WTC11 (cell line): ENCODE results near the gene GFY. TPM values are rescaled to one million over a fixed set of nuclear protein-coding genes. Genes with fewer than 3 reads are reported as not detected.

Experiments
- ATAC-seq: fragments of 200-7000 bp; cut with Tn5 transposase; 2 replicates; pipeline ENCODE4 v1.10.0; 2021; ENCODE audit warnings: mild to moderate bottlenecking, moderate library complexity
- CTCF ChIA-PET: fragments of 300-600 bp; sonication (Branson Sonifier 250); formaldehyde crosslinking; loops from one replicate; lab custom pipeline; 2021; ENCODE audit warnings: antibody characterized with exemption; lab: Charles Lee
- POLR2A ChIA-PET: fragments of 350-600 bp; sonication (Branson Sonifier 250); formaldehyde crosslinking; loops from one replicate; lab custom pipeline; 2021; ENCODE audit warnings: antibody characterized with exemption; lab: Charles Lee
- DNase-seq: peaks from one replicate; pipeline ENCODE4 v3.0.0; 2021; ENCODE audit warnings: low spot score
- H3K27ac Mint-ChIP-seq: 2 replicates; pipeline ENCODE4 v1.8.0; 2021; ENCODE audit warnings: mixed read lengths
- H3K27me3 Mint-ChIP-seq: 2 replicates; pipeline ENCODE4 v1.8.0; 2021; ENCODE audit warnings: low read depth, mild to moderate bottlenecking, moderate library complexity, mixed read lengths
- H3K36me3 Mint-ChIP-seq: 2 replicates; pipeline ENCODE4 v1.8.0; 2021; ENCODE audit warnings: mixed read lengths
- H3K4me1 Mint-ChIP-seq: 2 replicates; pipeline ENCODE4 v1.8.0; 2022; ENCODE audit warnings: mixed read lengths
- H3K4me3 Mint-ChIP-seq: 2 replicates; pipeline ENCODE4 v1.8.0; 2021; ENCODE audit warnings: mild to moderate bottlenecking, moderate library complexity, mixed read lengths
- H3K9me3 Mint-ChIP-seq: 2 replicates; pipeline ENCODE4 v1.8.0; 2021; ENCODE audit warnings: mixed read lengths
- CTCF ChIP-seq: fragments of 200-600 bp; IDR thresholded peaks from 2 replicates; pipeline ENCODE4 v1.8.0; 2022; ENCODE audit warnings: antibody characterized with exemption
- ELF4 ChIP-seq: sonication (generic); formaldehyde crosslinking; IDR thresholded peaks from 2 replicates; pipeline ENCODE4 v1.8.1; 2022; ENCODE audit warnings: low read depth, mild to moderate bottlenecking, moderate library complexity, missing genetic modification reagents
- HMGA2 ChIP-seq: fragments of 250-450 bp; sonication (Bioruptor Pico); IDR thresholded peaks from 2 replicates; pipeline ENCODE4 v1.4.0; 2021; ENCODE audit warnings: mild to moderate bottlenecking, moderate library complexity
- IRF2 ChIP-seq: sonication (generic); formaldehyde crosslinking; IDR thresholded peaks from 2 replicates; pipeline ENCODE4 v1.8.0; 2022; ENCODE audit warnings: low read depth, missing genetic modification reagents, borderline replicate concordance
- JUN ChIP-seq: sonication (generic); formaldehyde crosslinking; IDR thresholded peaks from 2 replicates; pipeline ENCODE4 v1.8.0; 2023; ENCODE audit warnings: mild to moderate bottlenecking, missing genetic modification reagents
- PRDM15 ChIP-seq: sonication (generic); formaldehyde crosslinking; IDR thresholded peaks from 2 replicates; pipeline ENCODE4 v1.8.0; 2022; ENCODE audit warnings: missing genetic modification reagents
- RORB ChIP-seq: fragments of 250-450 bp; sonication (Bioruptor Pico); IDR thresholded peaks from 2 replicates; pipeline ENCODE4 v1.9.0; 2021; ENCODE audit warnings: mild to moderate bottlenecking
- SMAD4 ChIP-seq: sonication (generic); formaldehyde crosslinking; IDR thresholded peaks from 2 replicates; pipeline ENCODE4 v1.8.0; 2022; ENCODE audit warnings: mild to moderate bottlenecking, missing genetic modification reagents
- TCF7 ChIP-seq: sonication (generic); formaldehyde crosslinking; IDR thresholded peaks from 2 replicates; pipeline ENCODE4 v1.8.0; 2022; ENCODE audit warnings: mild to moderate bottlenecking, low read depth, missing genetic modification reagents, moderate library complexity
- ZBTB21 ChIP-seq: sonication (generic); formaldehyde crosslinking; IDR thresholded peaks from 2 replicates; pipeline ENCODE4 v1.8.1; 2023; ENCODE audit warnings: mild to moderate bottlenecking, missing genetic modification reagents, borderline replicate concordance
- ZNF138 ChIP-seq: sonication (generic); formaldehyde crosslinking; conservative IDR thresholded peaks from 2 replicates; pipeline ENCODE4 v1.8.1; 2022; ENCODE audit warnings: mild to moderate bottlenecking, moderate library complexity, missing genetic modification reagents
- ZNF219 ChIP-seq: sonication (generic); formaldehyde crosslinking; IDR thresholded peaks from 2 replicates; pipeline ENCODE4 v1.8.0; 2023; ENCODE audit warnings: missing genetic modification reagents, mild to moderate bottlenecking, borderline replicate concordance
- ZNF232 ChIP-seq: sonication (generic); formaldehyde crosslinking; IDR thresholded peaks from 2 replicates; pipeline ENCODE4 v1.8.0; 2022; ENCODE audit warnings: mild to moderate bottlenecking, missing genetic modification reagents
- ZNF317 ChIP-seq: sonication (generic); formaldehyde crosslinking; IDR thresholded peaks from 2 replicates; pipeline ENCODE4 v1.8.1; 2023; ENCODE audit warnings: low read depth, mild to moderate bottlenecking, moderate library complexity, missing genetic modification reagents, borderline replicate concordance
- ZNF396 ChIP-seq: fragments of 250-450 bp; sonication (Bioruptor Pico); IDR thresholded peaks from 2 replicates; pipeline ENCODE4 v1.8.0; 2021; ENCODE audit warnings: mild to moderate bottlenecking, moderate library complexity, borderline replicate concordance
- ZNF416 ChIP-seq: fragments of 250-450 bp; sonication (Bioruptor Pico); IDR thresholded peaks from 2 replicates; pipeline ENCODE4 v1.9.0; 2021; ENCODE audit warnings: mild to moderate bottlenecking, inconsistent platforms
- total RNA-seq: library from RNA; stranded (reverse); gene quantifications from 3 replicates; pipeline ENCODE4 v1.2.3, GENCODE V29; 2021
- TF ChIP-seq, protein P1 (sequence below): fragments of 250-450 bp; sonication (Bioruptor Pico); IDR thresholded peaks from 2 replicates; pipeline ENCODE4 v1.9.0; 2021; ENCODE audit warnings: mild to moderate bottlenecking, borderline replicate concordance
- TF ChIP-seq, protein P2 (sequence below): fragments of 250-450 bp; sonication (Bioruptor Pico); IDR thresholded peaks from 2 replicates; pipeline ENCODE4 v1.9.0; 2021; ENCODE audit warnings: mild to moderate bottlenecking
- TF ChIP-seq, protein P3 (sequence below): fragments of 250-450 bp; sonication (Bioruptor Pico); IDR thresholded peaks from 2 replicates; pipeline ENCODE4 v1.9.0; 2021; ENCODE audit warnings: mild to moderate bottlenecking
- TF ChIP-seq, protein P4 (sequence below): sonication (generic); formaldehyde crosslinking; conservative IDR thresholded peaks from 2 replicates; pipeline ENCODE4 v1.8.1; 2022; ENCODE audit warnings: mild to moderate bottlenecking, missing genetic modification reagents
- TF ChIP-seq, protein P5 (sequence below): sonication (generic); formaldehyde crosslinking; IDR thresholded peaks from 2 replicates; pipeline ENCODE4 v1.8.0; 2023; ENCODE audit warnings: mild to moderate bottlenecking, missing genetic modification reagents

The GFY gene
- total RNA-seq, 1 experiment from 2014 or later, result 0.87 TPM

DNA sequence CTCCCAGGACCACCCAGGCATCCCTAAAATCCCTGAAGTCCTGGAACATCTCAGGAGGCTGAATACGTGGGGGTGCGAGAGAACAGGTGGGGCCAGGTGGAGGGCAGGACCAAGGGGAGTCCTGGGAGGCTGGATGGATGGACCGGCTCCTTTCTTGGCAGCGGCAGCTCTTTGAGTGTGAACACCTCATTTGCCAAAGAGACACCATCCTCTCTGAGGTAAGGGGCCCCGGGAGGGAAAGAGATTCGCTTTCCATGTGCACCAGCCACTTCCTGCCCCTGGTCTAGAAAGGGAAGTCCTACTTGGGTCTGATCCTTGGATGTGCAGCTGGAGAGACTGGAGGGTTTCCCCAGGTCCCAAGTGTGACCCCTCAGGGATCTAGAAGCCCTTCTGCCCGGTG, 18.1 kb upstream of the GFY start (continued):
- TF ChIP-seq, protein P1, sequence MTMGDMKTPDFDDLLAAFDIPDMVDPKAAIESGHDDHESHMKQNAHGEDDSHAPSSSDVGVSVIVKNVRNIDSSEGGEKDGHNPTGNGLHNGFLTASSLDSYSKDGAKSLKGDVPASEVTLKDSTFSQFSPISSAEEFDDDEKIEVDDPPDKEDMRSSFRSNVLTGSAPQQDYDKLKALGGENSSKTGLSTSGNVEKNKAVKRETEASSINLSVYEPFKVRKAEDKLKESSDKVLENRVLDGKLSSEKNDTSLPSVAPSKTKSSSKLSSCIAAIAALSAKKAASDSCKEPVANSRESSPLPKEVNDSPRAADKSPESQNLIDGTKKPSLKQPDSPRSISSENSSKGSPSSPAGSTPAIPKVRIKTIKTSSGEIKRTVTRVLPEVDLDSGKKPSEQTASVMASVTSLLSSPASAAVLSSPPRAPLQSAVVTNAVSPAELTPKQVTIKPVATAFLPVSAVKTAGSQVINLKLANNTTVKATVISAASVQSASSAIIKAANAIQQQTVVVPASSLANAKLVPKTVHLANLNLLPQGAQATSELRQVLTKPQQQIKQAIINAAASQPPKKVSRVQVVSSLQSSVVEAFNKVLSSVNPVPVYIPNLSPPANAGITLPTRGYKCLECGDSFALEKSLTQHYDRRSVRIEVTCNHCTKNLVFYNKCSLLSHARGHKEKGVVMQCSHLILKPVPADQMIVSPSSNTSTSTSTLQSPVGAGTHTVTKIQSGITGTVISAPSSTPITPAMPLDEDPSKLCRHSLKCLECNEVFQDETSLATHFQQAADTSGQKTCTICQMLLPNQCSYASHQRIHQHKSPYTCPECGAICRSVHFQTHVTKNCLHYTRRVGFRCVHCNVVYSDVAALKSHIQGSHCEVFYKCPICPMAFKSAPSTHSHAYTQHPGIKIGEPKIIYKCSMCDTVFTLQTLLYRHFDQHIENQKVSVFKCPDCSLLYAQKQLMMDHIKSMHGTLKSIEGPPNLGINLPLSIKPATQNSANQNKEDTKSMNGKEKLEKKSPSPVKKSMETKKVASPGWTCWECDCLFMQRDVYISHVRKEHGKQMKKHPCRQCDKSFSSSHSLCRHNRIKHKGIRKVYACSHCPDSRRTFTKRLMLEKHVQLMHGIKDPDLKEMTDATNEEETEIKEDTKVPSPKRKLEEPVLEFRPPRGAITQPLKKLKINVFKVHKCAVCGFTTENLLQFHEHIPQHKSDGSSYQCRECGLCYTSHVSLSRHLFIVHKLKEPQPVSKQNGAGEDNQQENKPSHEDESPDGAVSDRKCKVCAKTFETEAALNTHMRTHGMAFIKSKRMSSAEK, result no peak
- no peak for TF ChIP-seq TCF7
- TF ChIP-seq PRDM15 (CRISPR knock-in tag), result no peak
- no peak for TF ChIP-seq ZBTB21 (CRISPR knock-in tag)
- TF ChIP-seq, protein P2, sequence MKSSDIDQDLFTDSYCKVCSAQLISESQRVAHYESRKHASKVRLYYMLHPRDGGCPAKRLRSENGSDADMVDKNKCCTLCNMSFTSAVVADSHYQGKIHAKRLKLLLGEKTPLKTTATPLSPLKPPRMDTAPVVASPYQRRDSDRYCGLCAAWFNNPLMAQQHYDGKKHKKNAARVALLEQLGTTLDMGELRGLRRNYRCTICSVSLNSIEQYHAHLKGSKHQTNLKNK, result no peak

- H3K9me3 Mint-ChIP-seq, result no peaks in the 10 kb centered on the region
- H3K27ac Mint-ChIP-seq, result no peak overlapping the region
- no peak overlapping the region for H3K4me3 Mint-ChIP-seq
- no peaks in the 10 kb centered on the region for H3K36me3 Mint-ChIP-seq
- peaks cover 9% of the 10 kb centered on the region; the same call in 1 of the 2 replicates for H3K27me3 Mint-ChIP-seq
- peaks cover 34% of the 10 kb centered on the region for H3K4me1 Mint-ChIP-seq
- POLR2A ChIA-PET, result no interaction called here
- CTCF ChIA-PET, result interaction anchor here (0.8 kb wide), 1 partner anchor 15 kb away, joined by 3 read pairs; no protein-coding TSS in a partner anchor
- DNase-seq (no peak), ATAC-seq (no peak)
- TF ChIP-seq, protein P3, sequence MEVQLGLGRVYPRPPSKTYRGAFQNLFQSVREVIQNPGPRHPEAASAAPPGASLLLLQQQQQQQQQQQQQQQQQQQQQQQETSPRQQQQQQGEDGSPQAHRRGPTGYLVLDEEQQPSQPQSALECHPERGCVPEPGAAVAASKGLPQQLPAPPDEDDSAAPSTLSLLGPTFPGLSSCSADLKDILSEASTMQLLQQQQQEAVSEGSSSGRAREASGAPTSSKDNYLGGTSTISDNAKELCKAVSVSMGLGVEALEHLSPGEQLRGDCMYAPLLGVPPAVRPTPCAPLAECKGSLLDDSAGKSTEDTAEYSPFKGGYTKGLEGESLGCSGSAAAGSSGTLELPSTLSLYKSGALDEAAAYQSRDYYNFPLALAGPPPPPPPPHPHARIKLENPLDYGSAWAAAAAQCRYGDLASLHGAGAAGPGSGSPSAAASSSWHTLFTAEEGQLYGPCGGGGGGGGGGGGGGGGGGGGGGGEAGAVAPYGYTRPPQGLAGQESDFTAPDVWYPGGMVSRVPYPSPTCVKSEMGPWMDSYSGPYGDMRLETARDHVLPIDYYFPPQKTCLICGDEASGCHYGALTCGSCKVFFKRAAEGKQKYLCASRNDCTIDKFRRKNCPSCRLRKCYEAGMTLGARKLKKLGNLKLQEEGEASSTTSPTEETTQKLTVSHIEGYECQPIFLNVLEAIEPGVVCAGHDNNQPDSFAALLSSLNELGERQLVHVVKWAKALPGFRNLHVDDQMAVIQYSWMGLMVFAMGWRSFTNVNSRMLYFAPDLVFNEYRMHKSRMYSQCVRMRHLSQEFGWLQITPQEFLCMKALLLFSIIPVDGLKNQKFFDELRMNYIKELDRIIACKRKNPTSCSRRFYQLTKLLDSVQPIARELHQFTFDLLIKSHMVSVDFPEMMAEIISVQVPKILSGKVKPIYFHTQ (CRISPR knock-in tag), result no peak
- TF ChIP-seq ZNF396 (CRISPR knock-in tag), result no peak
- TF ChIP-seq ZNF219 (CRISPR knock-in tag), result no peak
- TF ChIP-seq SMAD4 (CRISPR knock-in tag), result no peak
- TF ChIP-seq, protein P4, sequence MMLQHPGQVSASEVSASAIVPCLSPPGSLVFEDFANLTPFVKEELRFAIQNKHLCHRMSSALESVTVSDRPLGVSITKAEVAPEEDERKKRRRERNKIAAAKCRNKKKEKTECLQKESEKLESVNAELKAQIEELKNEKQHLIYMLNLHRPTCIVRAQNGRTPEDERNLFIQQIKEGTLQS (CRISPR knock-in tag), result no peak
- no peak for TF ChIP-seq IRF2 (CRISPR knock-in tag)
- TF ChIP-seq HMGA2, result no peak
- TF ChIP-seq ZNF317 (CRISPR knock-in tag), result no peak
- no peak for TF ChIP-seq ZBTB21 (CRISPR knock-in tag)
- TF ChIP-seq, protein P5, sequence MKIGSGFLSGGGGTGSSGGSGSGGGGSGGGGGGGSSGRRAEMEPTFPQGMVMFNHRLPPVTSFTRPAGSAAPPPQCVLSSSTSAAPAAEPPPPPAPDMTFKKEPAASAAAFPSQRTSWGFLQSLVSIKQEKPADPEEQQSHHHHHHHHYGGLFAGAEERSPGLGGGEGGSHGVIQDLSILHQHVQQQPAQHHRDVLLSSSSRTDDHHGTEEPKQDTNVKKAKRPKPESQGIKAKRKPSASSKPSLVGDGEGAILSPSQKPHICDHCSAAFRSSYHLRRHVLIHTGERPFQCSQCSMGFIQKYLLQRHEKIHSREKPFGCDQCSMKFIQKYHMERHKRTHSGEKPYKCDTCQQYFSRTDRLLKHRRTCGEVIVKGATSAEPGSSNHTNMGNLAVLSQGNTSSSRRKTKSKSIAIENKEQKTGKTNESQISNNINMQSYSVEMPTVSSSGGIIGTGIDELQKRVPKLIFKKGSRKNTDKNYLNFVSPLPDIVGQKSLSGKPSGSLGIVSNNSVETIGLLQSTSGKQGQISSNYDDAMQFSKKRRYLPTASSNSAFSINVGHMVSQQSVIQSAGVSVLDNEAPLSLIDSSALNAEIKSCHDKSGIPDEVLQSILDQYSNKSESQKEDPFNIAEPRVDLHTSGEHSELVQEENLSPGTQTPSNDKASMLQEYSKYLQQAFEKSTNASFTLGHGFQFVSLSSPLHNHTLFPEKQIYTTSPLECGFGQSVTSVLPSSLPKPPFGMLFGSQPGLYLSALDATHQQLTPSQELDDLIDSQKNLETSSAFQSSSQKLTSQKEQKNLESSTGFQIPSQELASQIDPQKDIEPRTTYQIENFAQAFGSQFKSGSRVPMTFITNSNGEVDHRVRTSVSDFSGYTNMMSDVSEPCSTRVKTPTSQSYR, result no peak
- no peak for TF ChIP-seq RORB
- no peak for TF ChIP-seq ELF4
- TF ChIP-seq CTCF, result no peak
- TF ChIP-seq ZNF138 (CRISPR knock-in tag), result no peak
- TF ChIP-seq ZNF232, result no peak
- no peak for TF ChIP-seq JUN (CRISPR knock-in tag)
- TF ChIP-seq ZNF416 (CRISPR knock-in tag), result no peak
Observed at GRCh38 chr19:49407482-49408015, 17.6 kb upstream of the GFY start.
